HG03520 (cell line): ENCODE data around the gene DYRK1A.

Source experiments
- ATAC-seq: cut with Tn5 transposase; IDR thresholded peaks from one replicate; pipeline ENCODE4 v1.9.1; 2021; ENCODE audit warnings: mild to moderate bottlenecking, moderate library complexity; ENCODE audit not compliant: unreplicated experiment

The DYRK1A gene

GRCh38 chr21:37472581-37472980 lies 106.0 kb downstream of the DYRK1A start:
- no peak for ATAC-seq

GRCh38 chr21:37473491-37473890 lies 106.9 kb downstream of the DYRK1A start:
- ATAC-seq = no peak

GRCh38 chr21:37474342-37474741 lies 107.8 kb downstream of the DYRK1A start:
- no peak for ATAC-seq

GRCh38 chr21:37475186-37475868 lies 108.8 kb downstream of the DYRK1A start:
- no peak for ATAC-seq

- no peak for ATAC-seq
Observed at GRCh38 chr21:37478794-37479193, 112.2 kb downstream of the DYRK1A start.

GRCh38 chr21:37483776-37484175 lies 117.2 kb downstream of the DYRK1A start:
- no peak for ATAC-seq

- no peak for ATAC-seq
Observed at GRCh38 chr21:37484535-37485474, 118.2 kb downstream of the DYRK1A start.

- no peak for ATAC-seq
Observed at GRCh38 chr21:37489553-37489952, 123.0 kb downstream of the DYRK1A start.

GRCh38 chr21:37490084-37490483 lies 123.5 kb downstream of the DYRK1A start:
- no peak for ATAC-seq

GRCh38 chr21:37496972-37497371 lies 130.4 kb downstream of the DYRK1A start:
- no peak for ATAC-seq

GRCh38 chr21:37498664-37499063 lies 132.1 kb downstream of the DYRK1A start:
- no peak for ATAC-seq

GRCh38 chr21:37502947-37503346 lies 136.4 kb downstream of the DYRK1A start:
- ATAC-seq = no peak

- no peak for ATAC-seq
Observed at GRCh38 chr21:37503848-37504467, 137.4 kb downstream of the DYRK1A start.

GRCh38 chr21:37505963-37506362 lies 139.4 kb downstream of the DYRK1A start:
- ATAC-seq = no peak

- ATAC-seq = no peak
Observed at GRCh38 chr21:37507716-37508115, 141.1 kb downstream of the DYRK1A start.

GRCh38 chr21:37508341-37508740 lies 141.8 kb downstream of the DYRK1A start:
- ATAC-seq = no peak

GRCh38 chr21:37509802-37510393 lies 143.3 kb downstream of the DYRK1A start:
- ATAC-seq = no peak

GRCh38 chr21:37511848-37512247 lies 145.3 kb downstream of the DYRK1A start:
- no peak for ATAC-seq

- ATAC-seq = no peak
Observed at GRCh38 chr21:37513383-37513782, 146.8 kb downstream of the DYRK1A start.

- ATAC-seq = no peak
Observed at GRCh38 chr21:37514038-37514667, 147.6 kb downstream of the DYRK1A start.

- ATAC-seq = no peak
Observed at GRCh38 chr21:37516998-37517397, 150.4 kb downstream of the DYRK1A start.
